Endothelial cell of umbilical vein (primary cell): ENCODE results near the gene HECW1. TPM values are rescaled to one million over a fixed set of nuclear protein-coding genes. Genes with fewer than 3 reads are reported as not detected.

ENCODE experiments used
- BruUV-seq: library from RNA; stranded (reverse); fragments of 400-500 nt; replicated peaks from 2 replicates; lab custom pipeline; 2021; lab: Mats Ljungman, UMichigan
- CTCF ChIA-PET: fragments of 300-600, 350-600 bp; sonication (Branson Sonifier 250); formaldehyde crosslinking; loops from one replicate; lab custom pipeline; 2021; ENCODE audit warnings: antibody characterized with exemption, inconsistent platforms; lab: Charles Lee
- POLR2A ChIA-PET: fragments of 300-600, 350-600 bp; sonication (Branson Sonifier 250); formaldehyde crosslinking; loops from one replicate; lab custom pipeline; 2021; ENCODE audit warnings: antibody characterized with exemption, inconsistent platforms; lab: Charles Lee
- DNase-seq: peaks from one replicate; pipeline ENCODE4 v3.0.0-alpha.2; 2011; ENCODE audit warnings: low read depth, low spot score
- FAIRE-seq: peaks from 2 replicates; lab custom pipeline; 2011; peaks lifted over from hg19 to GRCh38; lab: Jason Lieb, UNC
- H2AFZ ChIP-seq: 2 replicates; pipeline ENCODE4 v1.6.0; 2012; ENCODE audit warnings: low read depth, low read length, control low read depth, inconsistent platforms
- H3K27ac ChIP-seq: 2 replicates; pipeline ENCODE4 v1.5.1; 2011; ENCODE audit warnings: low read depth, mild to moderate bottlenecking, control low read depth, low read length, moderate library complexity; ENCODE audit not compliant: insufficient read depth
- H3K27me3 ChIP-seq, 2 experiments: 2 replicates each; pipeline versions ENCODE4 v1.6.0 to v1.6.1; 2011; ENCODE audit warnings: low read length in 2 of 2, mixed read lengths in 1 of 2; ENCODE audit not compliant: control insufficient read depth in 2 of 2, insufficient read depth in 2 of 2
- H3K36me3 ChIP-seq, 2 experiments: 2 replicates in 1 of 2; 3 replicates in 1 of 2; pipeline ENCODE4 v1.5.1; 2011; ENCODE audit warnings: low read length in 2 of 2, mild to moderate bottlenecking in 1 of 2, moderate library complexity in 1 of 2; ENCODE audit not compliant: control insufficient read depth in 2 of 2, insufficient read depth in 2 of 2; ENCODE audit errors: extremely low read depth in 1 of 2
- H3K4me1 ChIP-seq: 3 replicates; pipeline ENCODE4 v1.5.1; 2011; ENCODE audit warnings: mild to moderate bottlenecking, low read length; ENCODE audit not compliant: control insufficient read depth, insufficient read depth; ENCODE audit errors: extremely low read depth
- H3K4me2 ChIP-seq: 2 replicates; pipeline ENCODE4 v1.6.1; 2011; ENCODE audit warnings: low read length, control low read depth, mixed read lengths; ENCODE audit not compliant: insufficient read depth
- H3K4me3 ChIP-seq, 3 experiments: fragments of 200-600 bp in 1 of 3; sonication (generic), shearing (Covaris generic) in 1 of 3; replicated peaks in 1 of 3; 2 replicates each; pipeline ENCODE4 v1.5.1; 2011 to 2016; ENCODE audit warnings: control low read depth in 3 of 3, low read length in 3 of 3, mild to moderate bottlenecking in 2 of 3, inconsistent platforms in 1 of 3, low read depth in 1 of 3, moderate library complexity in 1 of 3; ENCODE audit not compliant: insufficient read depth in 1 of 3
- H3K79me2 ChIP-seq: 2 replicates; pipeline ENCODE4 v1.6.0; 2012; ENCODE audit warnings: low read length, inconsistent platforms; ENCODE audit not compliant: control insufficient read depth, insufficient read depth
- H3K9ac ChIP-seq: replicated peaks from 2 replicates; pipeline ENCODE3; 2011; ENCODE audit warnings: low read length, control low read depth; ENCODE audit not compliant: insufficient read depth; ENCODE audit errors: extremely low read depth
- H3K9me1 ChIP-seq: replicated peaks from 3 replicates; pipeline ENCODE4 v1.6.0; 2011; ENCODE audit warnings: mild to moderate bottlenecking, low read length; ENCODE audit not compliant: control insufficient read depth, insufficient read depth; ENCODE audit errors: extremely low read depth
- H3K9me3 ChIP-seq: replicated peaks from 2 replicates; pipeline ENCODE4 v1.5.1; 2012; ENCODE audit warnings: low read length, inconsistent platforms; ENCODE audit not compliant: control insufficient read depth, insufficient read depth
- H4K20me1 ChIP-seq: replicated peaks from 2 replicates; pipeline ENCODE3; 2011; ENCODE audit warnings: mild to moderate bottlenecking, low read length; ENCODE audit not compliant: control insufficient read depth, insufficient read depth; ENCODE audit errors: extremely low read depth
- EZH2 ChIP-seq: IDR thresholded peaks from 2 replicates; pipeline ENCODE4 v1.6.1; 2012; ENCODE audit warnings: borderline replicate concordance, low read depth, mild to moderate bottlenecking, moderate library complexity, low read length, inconsistent platforms; ENCODE audit not compliant: severe bottlenecking
- FOS ChIP-seq: IDR thresholded peaks from 2 replicates; pipeline ENCODE4 v1.6.1; 2011; ENCODE audit warnings: mild to moderate bottlenecking, low read length, moderate library complexity, borderline replicate concordance; ENCODE audit not compliant: insufficient read depth
- GATA2 ChIP-seq: IDR thresholded peaks from 2 replicates; pipeline ENCODE4 v1.7.0; 2011; ENCODE audit warnings: low read depth, mild to moderate bottlenecking, moderate library complexity, mixed read lengths, low read length; ENCODE audit not compliant: insufficient read length, insufficient read depth
- JUN ChIP-seq: IDR thresholded peaks from 2 replicates; pipeline ENCODE4 v1.6.1; 2011; ENCODE audit warnings: borderline replicate concordance, low read depth; ENCODE audit not compliant: insufficient read length, insufficient read depth
- MYC ChIP-seq: IDR thresholded peaks from one replicate; pipeline ENCODE4 v1.6.1; 2011; ENCODE audit warnings: mild to moderate bottlenecking, low read depth, low read length
- POLR2A ChIP-seq: IDR thresholded peaks from 2 replicates; pipeline ENCODE4 v1.6.1; 2012; ENCODE audit warnings: low read depth, mild to moderate bottlenecking, control low read depth, low read length
- POLR2AphosphoS5 ChIP-seq: IDR thresholded peaks from 2 replicates; pipeline ENCODE4 v1.6.1; 2012; ENCODE audit warnings: low read depth, mild to moderate bottlenecking, control low read depth, low read length, moderate library complexity; ENCODE audit not compliant: insufficient read depth
- dilution Hi-C: fragments of 300-500 bp; cut with MboI; formaldehyde crosslinking; loops from one replicate; pipeline ENCODE4 v1.15.0; 2019; ENCODE audit warnings: low sequenced_read_pairs; ENCODE audit not compliant: extremely low pct_ligation_motif_present
- intact Hi-C: fragments of 100-400 bp; cut with micrococcal nuclease; formaldehyde crosslinking; loops from one replicate; pipeline ENCODE4 v1.10.0; 2022
- polyA plus RNA-seq, 4 experiments: library from polyadenylated mRNA; depleted of rRNA in 3 of 4; stranded (reverse) in 3 of 4; unstranded in 1 of 4; fragments of >200 nt; gene quantifications; 2 replicates each; pipeline versions ENCODE4 v1.2.1 to v1.2.3, GENCODE V29; 2011 to 2012; ENCODE audit warnings: missing spikeins in 1 of 4
- total RNA-seq: library from RNA; stranded (reverse); gene quantifications from 2 replicates; pipeline ENCODE4 v1.2.3, GENCODE V29; 2021
- TF ChIP-seq, protein P1 (sequence below): IDR thresholded peaks from 2 replicates; pipeline ENCODE4 v1.6.1; 2011; ENCODE audit not compliant: insufficient read depth, insufficient read length
- TF ChIP-seq, protein P2 (sequence below), 2 donors: IDR thresholded peaks; 1 replicate in 1 of 2; 2 replicates in 1 of 2; pipeline ENCODE4 v1.5.1; 2011; ENCODE audit warnings: low read length in 2 of 2, mild to moderate bottlenecking in 2 of 2, moderate library complexity in 2 of 2, control low read depth in 1 of 2, inconsistent platforms in 1 of 2, low read depth in 1 of 2; ENCODE audit not compliant: insufficient read depth in 1 of 2; ENCODE audit errors: extremely low read depth in 1 of 2

HECW1 gene
- total and polyA plus RNA-seq, 2 donors (not counting 3 experiments of a cell fraction or from before 2014, with no cell fraction given): not detected

DNA sequence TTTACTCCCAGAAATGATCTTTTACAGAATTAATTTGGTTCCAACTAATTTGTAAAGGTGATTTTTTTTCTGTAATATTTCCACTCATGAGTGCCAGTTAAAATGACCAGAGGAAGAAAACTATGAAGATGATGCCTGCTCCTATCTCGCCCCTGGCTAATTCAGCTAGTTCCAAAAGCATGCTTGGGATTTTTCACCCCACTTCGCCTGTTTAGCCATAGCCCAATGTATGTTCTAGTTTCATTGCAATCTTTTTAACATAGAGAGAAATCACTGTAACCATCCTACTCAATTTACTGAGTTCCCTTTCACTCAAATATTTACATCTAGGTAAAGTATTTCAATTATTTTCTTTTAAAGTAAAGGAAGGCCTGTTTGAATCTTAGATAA, 447.5 kb downstream of the HECW1 start:
- dilution Hi-C loops (no loop called here), intact Hi-C loops (no loop called here)
- no peak overlapping the region for H3K27ac ChIP-seq
- no peak overlapping the region for H3K4me3 ChIP-seq
- TF ChIP-seq POLR2A: no peak
- no peak for TF ChIP-seq JUN
- TF ChIP-seq POLR2AphosphoS5: no peak
- TF ChIP-seq MYC: no peak
- no peak for TF ChIP-seq EZH2
- no peak for TF ChIP-seq FOS
- no peak for TF ChIP-seq GATA2
- TF ChIP-seq, protein P1, sequence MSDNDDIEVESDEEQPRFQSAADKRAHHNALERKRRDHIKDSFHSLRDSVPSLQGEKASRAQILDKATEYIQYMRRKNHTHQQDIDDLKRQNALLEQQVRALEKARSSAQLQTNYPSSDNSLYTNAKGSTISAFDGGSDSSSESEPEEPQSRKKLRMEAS: no peak
- TF ChIP-seq, protein P2, sequence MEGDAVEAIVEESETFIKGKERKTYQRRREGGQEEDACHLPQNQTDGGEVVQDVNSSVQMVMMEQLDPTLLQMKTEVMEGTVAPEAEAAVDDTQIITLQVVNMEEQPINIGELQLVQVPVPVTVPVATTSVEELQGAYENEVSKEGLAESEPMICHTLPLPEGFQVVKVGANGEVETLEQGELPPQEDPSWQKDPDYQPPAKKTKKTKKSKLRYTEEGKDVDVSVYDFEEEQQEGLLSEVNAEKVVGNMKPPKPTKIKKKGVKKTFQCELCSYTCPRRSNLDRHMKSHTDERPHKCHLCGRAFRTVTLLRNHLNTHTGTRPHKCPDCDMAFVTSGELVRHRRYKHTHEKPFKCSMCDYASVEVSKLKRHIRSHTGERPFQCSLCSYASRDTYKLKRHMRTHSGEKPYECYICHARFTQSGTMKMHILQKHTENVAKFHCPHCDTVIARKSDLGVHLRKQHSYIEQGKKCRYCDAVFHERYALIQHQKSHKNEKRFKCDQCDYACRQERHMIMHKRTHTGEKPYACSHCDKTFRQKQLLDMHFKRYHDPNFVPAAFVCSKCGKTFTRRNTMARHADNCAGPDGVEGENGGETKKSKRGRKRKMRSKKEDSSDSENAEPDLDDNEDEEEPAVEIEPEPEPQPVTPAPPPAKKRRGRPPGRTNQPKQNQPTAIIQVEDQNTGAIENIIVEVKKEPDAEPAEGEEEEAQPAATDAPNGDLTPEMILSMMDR (IDR thresholded peaks at IDR 0.05; ENCODE audit: extremely low read depth in 1 of 2, insufficient read depth in 1 of 2, low read depth in 1 of 2, low read length in 2 of 2): no peak
- H3K9me3 ChIP-seq: no peaks in the 10 kb centered on the region
- FAIRE-seq (no peak), DNase-seq (no peak)
- peaks cover 19 to 33% of the 10 kb centered on the region in 2 experiments for H3K27me3 ChIP-seq
- H3K36me3 ChIP-seq: no peaks in the 10 kb centered on the region
- ChIA-PET POLR2A (no interaction called here), CTCF (interaction anchor here (0.6 kb wide), 1 partner anchor 626 kb away, joined by 3 read pairs; no protein-coding TSS in a partner anchor)
- no peaks in the 10 kb centered on the region for H3K9me1 ChIP-seq
- no peak overlapping the region for H2AFZ ChIP-seq
- H3K4me2 ChIP-seq: no peak overlapping the region
- H3K79me2 ChIP-seq: no peaks in the 10 kb centered on the region
- H3K9ac ChIP-seq: no peak overlapping the region
- BruUV-seq: no TSS peak
- no peaks in the 10 kb centered on the region for H3K4me1 ChIP-seq
- no peaks in the 10 kb centered on the region for H4K20me1 ChIP-seq
